Heart right ventricle (tissue), 16 donors: ENCODE data around the gene CRYGD. TPM values are rescaled to one million over a fixed set of nuclear protein-coding genes. Genes with fewer than 3 reads are reported as not detected.
A peak's percentile ranks its signal among the peaks of the same experiment; 100 is the strongest.
"Not testable (repeated sequence)": the region's sequence is repeated elsewhere in the genome, so short reads cannot be mapped to it uniquely, and the experiment has no call there.

Experiments
- ATAC-seq, 8 donors: fragments of 200-7000 bp; cut with Tn5 transposase; one replicate each; pipeline ENCODE4 v1.9.1; 2020; ENCODE audit warnings: mild to moderate bottlenecking in 8 of 8, moderate library complexity in 8 of 8, moderate number of reproducible peaks in 1 of 8
- DNase-seq, 2 donors: peaks; one replicate each; pipeline ENCODE4 v3.0.0-alpha.2; 2020
- H3K27ac ChIP-seq, 10 donors: fragments of 200-600 bp; sonication (generic) in 2 of 10; one replicate each; pipeline versions ENCODE4 v1.5.0 to v1.8.0; 2020 to 2022; ENCODE audit warnings: mild to moderate bottlenecking in 3 of 10
- H3K27me3 ChIP-seq, 7 donors: fragments of 200-600 bp; one replicate each; pipeline ENCODE4 v1.8.0; 2021 to 2022; ENCODE audit warnings: mild to moderate bottlenecking in 2 of 7
- H3K36me3 ChIP-seq, 9 donors: fragments of 200-600 bp; sonication (generic) in 1 of 9; one replicate each; pipeline versions ENCODE4 v1.5.0 to v1.8.0; 2020 to 2022; ENCODE audit warnings: mild to moderate bottlenecking in 2 of 9
- H3K4me1 ChIP-seq, 9 donors: fragments of 200-600 bp; sonication (generic) in 1 of 9; one replicate each; pipeline versions ENCODE4 v1.5.0 to v1.8.0; 2020 to 2022; ENCODE audit warnings: mild to moderate bottlenecking in 4 of 9
- H3K4me3 ChIP-seq, 10 donors: fragments of 200-600 bp; sonication (generic) in 2 of 10; one replicate each; pipeline versions ENCODE4 v1.5.0 to v1.8.0; 2020 to 2022; ENCODE audit warnings: mild to moderate bottlenecking in 7 of 10, moderate library complexity in 2 of 10
- H3K9me3 ChIP-seq, 11 donors: fragments of 200-600 bp in 10 of 11; sonication (generic) in 2 of 11; one replicate each; pipeline versions ENCODE4 v1.5.0 to v1.8.0; 2013 to 2022; ENCODE audit warnings: mild to moderate bottlenecking in 2 of 11, control low read depth in 1 of 11, moderate library complexity in 1 of 11
- CTCF ChIP-seq, 9 donors: fragments of 200-600 bp; sonication (generic) in 2 of 9; IDR thresholded peaks; one replicate each; pipeline versions ENCODE4 v1.5.0 to v1.8.0; 2021 to 2022; ENCODE audit warnings: antibody characterized with exemption in 9 of 9, mild to moderate bottlenecking in 5 of 9, moderate library complexity in 1 of 9
- WGBS, 2 donors: extraction: QIAGEN DNeasy Blood & Tissue Kit; methylation state at CpG; one replicate each; pipeline ENCODE4 v1.1.7; 2013; ENCODE audit warnings: inconsistent platforms in 1 of 2; 5-methylcytosine and 5-hydroxymethylcytosine counted together
- intact Hi-C, 10 donors: fragments of 100-400 bp; cut with DNase I; formaldehyde crosslinking; loops; one replicate each; pipeline versions ENCODE4 v1.11.1 to v1.14.2; 2022
- long read RNA-seq, 3 donors: library from polyadenylated mRNA; unstranded; transcript quantifications; one replicate each; pipeline ENCODE4 v2.0.0, GENCODE V29; 2020 to 2021
- polyA plus RNA-seq, 2 donors: library from polyadenylated mRNA; stranded (reverse); fragments of 200-250 nt; gene quantifications; one replicate each; pipeline ENCODE4 v1.2.3, GENCODE V29; 2013
- total RNA-seq, 10 donors: library from RNA; stranded (reverse); fragmentation: NEBNext Ultra II Directional in 3 of 10; extraction: Animal tissue kit (Norgen Biotek cat#: 25700) in 3 of 10; gene quantifications; one replicate each; pipeline versions ENCODE4 v1.2.1 to v1.2.4, GENCODE V29; 2021 to 2023
- donor health status: Arrhythmogenic right ventricular cardiomyopathy.
- donor health status: ischemic (EF 13 %, LVEDD 7.1; RV severe dilation, severe dysfunction).
- donor health status: healthy with polysubstance abuse.
- donor health status: DM: no; HTN: yes; CAD: no.
- donor health status: DM: no; HTN: no; CAD: no.
- donor health status: ischemic (EF 25% LVEDD 6.9; RV normal size, moderate dysfunction).
- donor health status: ischemic (EF 25% LVEDD 5.7; RV mildly dilated, moderate dysfunction).
- donor health status: healthy.
- donor health status: DM: yes; HTN: yes; CAD: no.
- donor health status: Ischemic cardiomyopathy.
- donor health status: ischemic (EF 35%, LVEDD 5.7; RV mildly dilated, moderate dysfunction).
- donor health status: nonischemic (EF 11% LVEDD 7.7; RV severe dilation, severe dysfunction).
- donor health status: DM: yes; HTN: yes; CAD: no.
- donor health status: PGD.
- donor health status: ischemic (EF 29% LVEDD 5.4; RV normal size, mild dysfunction).
- donor health status: nonischemic (EF 23%, LVEDD 6.1; RV moderate dilation, normal function).

CRYGD gene
- not detected for total RNA-seq
- not detected for polyA plus RNA-seq
- long read RNA-seq, donor 1 = 0 reads
- long read RNA-seq, donor 2 = 0 reads
- long read RNA-seq, donor 3 = 0 reads

DNA sequence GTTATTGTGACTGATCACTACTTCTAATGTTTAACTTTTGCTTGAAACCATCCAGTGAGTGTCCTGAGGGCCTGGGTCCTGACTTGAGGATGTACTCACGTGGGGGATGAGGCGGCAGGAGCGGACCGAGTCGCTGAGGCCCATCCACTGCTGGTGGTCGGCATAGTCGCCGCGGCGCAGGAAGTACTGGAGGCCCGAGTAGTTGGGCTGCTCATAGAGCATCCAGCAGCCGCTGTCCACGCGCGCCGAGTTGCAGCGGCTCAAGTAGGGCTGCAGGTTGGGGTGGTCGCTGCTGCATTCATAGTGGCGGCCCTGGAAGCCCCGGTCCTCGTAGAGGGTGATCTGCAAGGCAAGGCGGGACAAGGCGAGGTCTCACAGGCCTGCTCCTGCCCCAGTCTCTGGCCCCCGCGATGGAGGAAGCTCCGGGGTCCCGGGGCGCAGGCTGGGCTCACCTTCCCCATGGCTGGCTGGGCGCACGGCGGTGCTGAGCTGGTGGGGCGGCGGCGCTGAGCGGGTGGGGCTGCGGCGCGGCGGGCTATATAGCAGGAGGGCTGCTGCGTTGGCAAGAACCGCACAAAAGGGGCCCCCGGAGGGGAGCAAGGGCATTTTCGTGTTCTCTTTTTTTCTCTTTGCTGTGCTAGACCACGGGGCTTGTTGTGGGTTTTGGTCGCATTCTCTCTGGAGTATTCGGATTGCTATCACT is at the start of gene CRYGD:
Gene CRYGD (minus strand): TSS at position 512 of the 703 bp plus-strand sequence. CDS start 51 bp downstream, at position 461.
- DNase-seq, H3K36me3 ChIP-seq, intact Hi-C loops, H3K27ac ChIP-seq, H3K9me3 ChIP-seq: not testable (repeated sequence)
- Histone ChIP-seq H3K27me3 (peaks cover 0 to 52% (median 34%) of the 10 kb centered on the region in 7 donors), H3K4me3 (peak within 1 kb of the TSS in 9 of 10 donors; percentile 8 to 39 (median 33)), H3K4me1 (peaks cover 0 to 12% (median 4%) of the 10 kb centered on the region in 9 donors)
- 9% methylated on average over 42 to 44 of the region's 46 CpGs for WGBS, 2 donors
- peak in 1 of 8 donors; percentile 56 for ATAC-seq

DNA sequence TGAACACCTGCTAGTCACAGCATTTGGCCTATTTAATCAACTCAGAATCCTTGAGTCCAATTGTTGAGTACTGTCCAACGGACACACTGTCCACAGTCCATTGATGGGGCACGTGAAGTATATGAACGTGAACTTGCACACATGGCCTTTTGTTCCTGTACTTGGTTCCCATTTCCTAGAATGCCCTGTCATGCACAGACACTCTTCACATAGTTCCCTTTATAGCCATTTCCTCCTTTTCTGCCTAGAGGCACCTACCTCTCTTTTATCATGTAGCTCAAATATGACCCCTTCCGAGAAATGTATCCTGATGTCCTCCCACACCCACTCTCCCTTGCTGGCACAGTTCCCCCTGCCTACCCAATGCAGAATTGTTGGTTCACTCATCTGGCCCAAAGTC is 47.8 kb upstream of the CRYGD start:
- Histone ChIP-seq H3K4me1 (peaks cover 0 to 23% (median 0%) of the 10 kb centered on the region in 9 donors), H3K27me3 (peaks cover 0 to 26% (median 0%) of the 10 kb centered on the region in 7 donors), H3K9me3 (no peaks in the 10 kb centered on the region), H3K27ac (peak overlapping the region in 1 of 10 donors; percentile 67), H3K4me3 (no peak overlapping the region), H3K36me3 (no peaks in the 10 kb centered on the region)
- intact Hi-C loops = loop anchor here in 1 of 10 donors (10.0 kb wide), 1 partner anchor 83 kb away; the partner anchor contains the start of gene IDH1
- WGBS, 2 donors = 66 to 69% methylated on average over 4 of the region's 4 CpGs
- TF ChIP-seq CTCF (IDR thresholded peaks at IDR 0.05) = no peak
- DNase-seq (no peak), ATAC-seq (peak in 5 of 8 donors; percentile 42 to 68 (median 61))

DNA sequence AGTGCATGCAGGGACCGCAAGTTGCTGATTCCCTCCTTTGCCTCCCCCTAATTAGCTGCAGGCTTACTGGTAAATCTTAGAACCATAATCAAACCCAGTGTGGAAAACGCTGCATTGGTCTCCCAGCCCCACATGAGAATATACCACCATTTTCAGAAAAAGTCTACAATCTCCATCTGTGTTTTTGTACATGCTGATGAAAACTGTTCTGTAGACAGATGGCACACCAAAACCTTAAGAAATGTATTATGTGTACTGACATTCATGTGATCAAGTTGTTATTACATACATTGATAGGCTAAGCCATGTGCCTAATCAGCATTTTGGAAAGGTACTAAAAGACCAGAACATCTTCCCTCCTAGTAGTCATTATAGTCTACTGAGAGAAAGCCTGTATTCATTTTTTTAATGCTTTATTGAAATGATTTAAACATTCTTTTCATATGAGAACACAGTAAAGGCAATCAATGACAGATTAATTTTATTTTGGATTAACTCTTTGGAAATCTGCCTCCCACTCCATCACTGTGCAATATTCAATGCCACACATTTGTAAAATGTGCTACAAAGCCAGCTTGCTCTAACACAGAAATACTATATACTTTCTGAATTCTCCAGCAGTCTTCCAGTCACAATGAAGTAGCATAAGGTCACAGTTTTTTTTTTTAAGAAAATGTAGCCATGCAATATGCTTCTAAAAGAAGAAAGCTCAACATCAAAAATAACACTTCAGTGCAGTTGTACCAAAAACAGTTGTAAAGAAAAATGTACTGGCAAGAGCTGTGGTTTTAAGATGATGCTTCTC is 40.8 kb upstream of the CRYGD start:
- ATAC-seq = no peak
- Histone ChIP-seq H3K27ac (no peak overlapping the region), H3K4me1 (no peaks in the 10 kb centered on the region), H3K9me3 (no peaks in the 10 kb centered on the region), H3K36me3 (no peaks in the 10 kb centered on the region), H3K4me3 (no peak overlapping the region), H3K27me3 (peaks cover 0 to 57% (median 4%) of the 10 kb centered on the region in 7 donors)
- 77 to 80% methylated on average over 2 of the region's 2 CpGs for WGBS, 2 donors
- intact Hi-C loops = no loop called here
- TF ChIP-seq CTCF (IDR thresholded peaks at IDR 0.05) = no peak
- no peak for DNase-seq

DNA sequence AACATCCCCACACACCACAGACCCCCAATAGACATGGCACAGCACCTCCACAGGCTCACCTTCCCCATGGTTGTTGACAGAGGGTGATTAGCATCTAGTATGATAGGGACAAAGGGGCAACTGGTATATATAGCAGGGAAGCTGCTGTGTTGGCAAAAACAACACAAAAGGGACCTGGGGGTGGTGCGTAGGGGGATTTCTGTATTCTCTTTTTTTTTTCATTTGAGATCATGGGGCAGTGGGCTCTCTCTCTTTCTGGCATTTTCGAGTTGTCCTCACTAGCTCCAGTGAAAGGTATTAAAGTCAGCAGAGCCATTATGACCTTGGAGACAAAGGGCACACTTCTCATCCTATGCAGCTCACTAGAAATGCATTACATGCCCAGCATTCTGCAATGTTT is 39.2 kb upstream of the CRYGD start, which contains the start of gene CRYGA:
Gene CRYGA (minus strand): TSS at position 101 of the 400 bp plus-strand sequence. CDS start 33 bp downstream, at position 68.
- TF ChIP-seq CTCF (IDR thresholded peaks at IDR 0.05) = no peak
- no peaks in the 10 kb centered on the region for H3K36me3 ChIP-seq
- ATAC-seq (no peak), DNase-seq (no peak)
- intact Hi-C loops = no loop called here
- H3K4me1 ChIP-seq = no peaks in the 10 kb centered on the region
- whole genome bisulfite sequencing, 2 donors = 67 to 74% methylated on average over 2 of the region's 2 CpGs
- H3K27me3 ChIP-seq = peaks cover 0 to 47% (median 4%) of the 10 kb centered on the region in 7 donors
- no peak within 1 kb of the TSS for H3K27ac ChIP-seq
- no peak within 1 kb of the TSS for H3K4me3 ChIP-seq
- no peaks in the 10 kb centered on the region for H3K9me3 ChIP-seq
